Stomach (tissue), 9 donors: Measurements from ENCODE around the gene GPBP1. TPM values are rescaled to one million over a fixed set of nuclear protein-coding genes. Genes with fewer than 3 reads are reported as not detected.

Source experiments
- DNase-seq, 2 donors: peaks; one replicate each; pipeline versions ENCODE4 v3.0.0 to v3.0.0-alpha.2; 2013 to 2019
- H3K27ac ChIP-seq, 5 donors: fragments of 200-600 bp in 4 of 5; sonication (generic) in 4 of 5; one replicate each; pipeline ENCODE4 v1.5.1; 2013 to 2019; ENCODE audit warnings: mild to moderate bottlenecking in 1 of 5, moderate library complexity in 1 of 5
- H3K27me3 ChIP-seq, 3 donors: fragments of 200-600 bp; sonication (generic); one replicate each; pipeline ENCODE4 v1.5.1; 2017 to 2019; ENCODE audit warnings: mixed run types in 1 of 3
- H3K36me3 ChIP-seq, 4 donors: fragments of 200-600 bp; sonication (generic); 1 replicate in 3 of 4; 2 replicates in 1 of 4; pipeline ENCODE4 v1.5.1; 2016 to 2019
- H3K4me1 ChIP-seq, 4 donors: fragments of 200-600 bp; sonication (generic); one replicate each; pipeline ENCODE4 v1.5.1; 2016 to 2019
- H3K4me3 ChIP-seq, 4 donors: fragments of 200-600 bp; sonication (generic) in 3 of 4; one replicate each; pipeline ENCODE4 v1.5.1; 2016 to 2019; ENCODE audit warnings: mild to moderate bottlenecking in 1 of 4
- H3K9me3 ChIP-seq, 4 donors: fragments of 200-600 bp; sonication (generic); one replicate each; pipeline ENCODE4 v1.5.1; 2016 to 2019
- CTCF ChIP-seq, 7 experiments: fragments of 450-650 bp in 4 of 7; fragments of 200-600 bp in 3 of 7; sonication (generic) in 3 of 7; IDR thresholded peaks; one replicate each; pipeline ENCODE4 v1.5.1; 2016 to 2019; ENCODE audit warnings: antibody characterized with exemption in 7 of 7, control low read depth in 2 of 7, mild to moderate bottlenecking in 1 of 7
- EP300 ChIP-seq: sonication (generic); formaldehyde crosslinking; IDR thresholded peaks from one replicate; pipeline ENCODE4 v1.6.1; 2017; ENCODE audit warnings: antibody characterized with exemption
- POLR2A ChIP-seq, 4 donors: fragments of 450-650 bp; IDR thresholded peaks; one replicate each; pipeline ENCODE4 v1.6.1; 2016; ENCODE audit warnings: antibody characterized with exemption in 4 of 4, control low read depth in 2 of 4, mild to moderate bottlenecking in 1 of 4, moderate library complexity in 1 of 4
- POLR2AphosphoS5 ChIP-seq, 3 donors: sonication (generic); formaldehyde crosslinking; IDR thresholded peaks; one replicate each; pipeline ENCODE4 v1.6.1; 2016; ENCODE audit warnings: antibody characterized with exemption in 3 of 3
- WGBS, 5 donors: extraction: QIAGEN DNeasy Blood & Tissue Kit in 3 of 5; methylation state at CpG; one replicate each; pipeline versions ENCODE4 v1.1.5 to v1.1.7; 2013 to 2018; 5-methylcytosine and 5-hydroxymethylcytosine counted together
- intact Hi-C: fragments of 100-400 bp; cut with DNase I; formaldehyde crosslinking; loops from one replicate; pipeline ENCODE4 v1.15.1; 2023; ENCODE audit warnings: low total_unique reads
- polyA plus RNA-seq, 3 donors: library from polyadenylated mRNA; stranded (reverse); fragments of 200-250 nt; gene quantifications; one replicate each; pipeline ENCODE4 v1.2.3, GENCODE V29; 2013
- total RNA-seq, 5 donors: library from RNA; depleted of rRNA; stranded (reverse); fragments of >200 nt; gene quantifications; one replicate each; pipeline versions ENCODE4 v1.1.0 to v1.2.3, GENCODE V29; 2014 to 2016
- donor health status: healthy with polysubstance abuse.
- donor health status: Bipolar disorder and iron deficiency.
- donor health status: healthy.

The GPBP1 gene
- total and polyA plus RNA-seq, 8 donors = 29.8 to 155 (median 54.6) TPM

- intact Hi-C loops = no loop called here
- WGBS, 5 donors = 29 to 53% (median 41%) methylated on average over 2 of the region's 2 CpGs
- DNase-seq = no peak
- TF ChIP-seq POLR2A (IDR thresholded peaks at IDR 0.05) = no peak
- TF ChIP-seq POLR2AphosphoS5 (IDR thresholded peaks at IDR 0.05) = no peak
- no peak for TF ChIP-seq CTCF (IDR thresholded peaks at IDR 0.05)
- no peak for TF ChIP-seq EP300
- Histone ChIP-seq H3K4me1 (no peaks in the 10 kb centered on the region), H3K27me3 (peaks cover 0 to 5% (median under 1%) of the 10 kb centered on the region in 3 donors), H3K9me3 (no peaks in the 10 kb centered on the region), H3K27ac (no peak overlapping the region), H3K36me3 (no peaks in the 10 kb centered on the region), H3K4me3 (no peak overlapping the region)
Measured at GRCh38 chr5:57137401-57137800, 36.5 kb upstream of the GPBP1 start.

GRCh38 chr5:57152316-57152715, 21.5 kb upstream of the GPBP1 start:
- DNase-seq = no peak
- Histone ChIP-seq H3K27me3 (no peaks in the 10 kb centered on the region), H3K4me3 (no peak overlapping the region), H3K4me1 (no peaks in the 10 kb centered on the region), H3K36me3 (no peaks in the 10 kb centered on the region), H3K9me3 (peaks cover 0 to 9% (median 2%) of the 10 kb centered on the region in 4 donors), H3K27ac (no peak overlapping the region)
- TF ChIP-seq CTCF (IDR thresholded peaks at IDR 0.05) (no peak), POLR2A (IDR thresholded peaks at IDR 0.05) (no peak), EP300 (no peak), POLR2AphosphoS5 (IDR thresholded peaks at IDR 0.05) (no peak)
- 88 to 91% (median 89%) methylated on average over 4 of the region's 4 CpGs for WGBS, 5 donors
- intact Hi-C loops = no loop called here

GRCh38 chr5:57155033-57155432, 18.8 kb upstream of the GPBP1 start:
- Histone ChIP-seq H3K9me3 (peaks cover 0 to 21% (median 9%) of the 10 kb centered on the region in 4 donors), H3K4me1 (no peaks in the 10 kb centered on the region), H3K4me3 (no peak overlapping the region), H3K27ac (no peak overlapping the region), H3K36me3 (no peaks in the 10 kb centered on the region), H3K27me3 (no peaks in the 10 kb centered on the region)
- DNase-seq = no peak
- intact Hi-C loops = no loop called here
- no peak for TF ChIP-seq POLR2A (IDR thresholded peaks at IDR 0.05)
- TF ChIP-seq CTCF (IDR thresholded peaks at IDR 0.05) = no peak
- TF ChIP-seq EP300 = no peak
- no peak for TF ChIP-seq POLR2AphosphoS5 (IDR thresholded peaks at IDR 0.05)
- WGBS, 5 donors = 48 to 83% (median 78%) methylated on average over 2 of the region's 2 CpGs

- Histone ChIP-seq H3K4me3 (no peak overlapping the region), H3K4me1 (no peaks in the 10 kb centered on the region), H3K9me3 (peaks cover 0 to 21% (median 9%) of the 10 kb centered on the region in 4 donors), H3K27ac (no peak overlapping the region), H3K27me3 (no peaks in the 10 kb centered on the region), H3K36me3 (no peaks in the 10 kb centered on the region)
- 65 to 78% (median 73%) methylated on average over 2 of the region's 2 CpGs for WGBS, 5 donors
- TF ChIP-seq POLR2A (IDR thresholded peaks at IDR 0.05) (no peak), EP300 (no peak), CTCF (IDR thresholded peaks at IDR 0.05) (no peak), POLR2AphosphoS5 (IDR thresholded peaks at IDR 0.05) (no peak)
- no peak for DNase-seq
- intact Hi-C loops = no loop called here
Measured at GRCh38 chr5:57157131-57157530, 16.7 kb upstream of the GPBP1 start.
